ENCODE results near the gene POU2AF1.

DNA sequence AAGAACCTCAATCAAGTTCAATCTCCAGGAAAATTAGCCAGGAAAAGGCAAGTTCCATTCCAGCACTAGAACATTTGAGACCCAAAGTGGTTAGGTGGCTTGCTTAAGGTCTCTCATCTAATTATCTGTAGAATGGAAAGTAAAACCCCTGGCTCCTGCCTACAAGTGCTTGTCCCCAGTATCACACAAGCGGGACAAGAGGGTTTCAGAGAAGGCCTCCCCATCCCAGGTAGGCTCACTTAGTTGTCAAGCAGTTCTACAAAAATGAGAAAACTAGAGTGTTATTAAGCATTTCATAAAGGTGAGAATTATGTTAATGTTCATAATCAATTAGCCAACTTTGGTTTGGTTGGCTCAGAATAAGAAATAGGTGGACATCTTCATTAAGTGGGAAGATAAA lies 5.5 kb downstream of the POU2AF1 start:
- TF ChIP-seq, protein P1, sequence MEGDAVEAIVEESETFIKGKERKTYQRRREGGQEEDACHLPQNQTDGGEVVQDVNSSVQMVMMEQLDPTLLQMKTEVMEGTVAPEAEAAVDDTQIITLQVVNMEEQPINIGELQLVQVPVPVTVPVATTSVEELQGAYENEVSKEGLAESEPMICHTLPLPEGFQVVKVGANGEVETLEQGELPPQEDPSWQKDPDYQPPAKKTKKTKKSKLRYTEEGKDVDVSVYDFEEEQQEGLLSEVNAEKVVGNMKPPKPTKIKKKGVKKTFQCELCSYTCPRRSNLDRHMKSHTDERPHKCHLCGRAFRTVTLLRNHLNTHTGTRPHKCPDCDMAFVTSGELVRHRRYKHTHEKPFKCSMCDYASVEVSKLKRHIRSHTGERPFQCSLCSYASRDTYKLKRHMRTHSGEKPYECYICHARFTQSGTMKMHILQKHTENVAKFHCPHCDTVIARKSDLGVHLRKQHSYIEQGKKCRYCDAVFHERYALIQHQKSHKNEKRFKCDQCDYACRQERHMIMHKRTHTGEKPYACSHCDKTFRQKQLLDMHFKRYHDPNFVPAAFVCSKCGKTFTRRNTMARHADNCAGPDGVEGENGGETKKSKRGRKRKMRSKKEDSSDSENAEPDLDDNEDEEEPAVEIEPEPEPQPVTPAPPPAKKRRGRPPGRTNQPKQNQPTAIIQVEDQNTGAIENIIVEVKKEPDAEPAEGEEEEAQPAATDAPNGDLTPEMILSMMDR (IDR thresholded peaks at IDR 0.05): no peak
- no peak for TF ChIP-seq POLR2A (IDR thresholded peaks at IDR 0.05)

Data from esophagus squamous epithelium (tissue), 4 donors.